ENCODE data around the gene ZPBP. TPM values are rescaled to one million over a fixed set of nuclear protein-coding genes. Genes with fewer than 3 reads are reported as not detected.

Gene ZPBP
- total RNA-seq, 1 experiment from 2014 or later, result not detected

- H4K5ac ChIP-seq (ENCODE audit: insufficient read length, low read depth, low read length), result no peak overlapping the region
- H2BK20ac ChIP-seq (ENCODE audit: low read depth, low read length, poor library complexity, severe bottlenecking), result no peak overlapping the region
- Mint-ChIP-seq H3K9me3 (peaks cover 13 to 22% of the 10 kb centered on the region in 2 experiments), H3K4me1 (no peaks in the 10 kb centered on the region), H3K4me3 (no peak overlapping the region), H3K27me3 (ENCODE audit: low read depth) (no peaks in the 10 kb centered on the region), H3K36me3 (ENCODE audit: insufficient read depth in 1 of 3, low read depth in 3 of 3) (peaks cover 3 to 9% (median 5%) of the 10 kb centered on the region in 3 experiments), H3K27ac (no peak overlapping the region)
- no peak overlapping the region for H4K8ac ChIP-seq (replicated peaks; ENCODE audit: insufficient read length, low read depth, low read length)
- H4K20me1 ChIP-seq (ENCODE audit: control insufficient read depth, insufficient read depth, insufficient read length), result no peaks in the 10 kb centered on the region
- no peak overlapping the region for H3K27ac ChIP-seq (ENCODE audit: insufficient read length, low read depth, low read length)
- H3K27me3 ChIP-seq (ENCODE audit: insufficient read depth, low read length), result no peaks in the 10 kb centered on the region; the same call in 1 of the 2 replicates
- no peak overlapping the region for H2AK5ac ChIP-seq (ENCODE audit: insufficient read length, low read length)
- H2AFZ ChIP-seq (ENCODE audit: low read length), result no peak overlapping the region
- no peak overlapping the region for H3K14ac ChIP-seq (ENCODE audit: insufficient read depth, low read length)
- H3K9me3 ChIP-seq (ENCODE audit: control insufficient read depth, low read depth, low read length), result no peaks in the 10 kb centered on the region
- no peak overlapping the region for H4K91ac ChIP-seq (ENCODE audit: insufficient read length, low read depth, low read length)
- H2BK120ac ChIP-seq (ENCODE audit: low read depth, low read length, poor library complexity, severe bottlenecking), result no peak overlapping the region
- no peak overlapping the region for H3T11ph ChIP-seq (ENCODE audit: low read length)
- H3K4me2 ChIP-seq (ENCODE audit: insufficient read depth, insufficient read length, low read length), result no peak overlapping the region
- no peak overlapping the region for H3K18ac ChIP-seq (ENCODE audit: insufficient read length, low read depth, low read length)
- TF ChIP-seq CTCF (conservative IDR thresholded peaks at IDR 0.05), result no peak
- H3K56ac ChIP-seq (ENCODE audit: insufficient read length, low read depth, low read length), result no peak overlapping the region
- H3K4ac ChIP-seq (ENCODE audit: low read depth, low read length), result no peak overlapping the region
- no peaks in the 10 kb centered on the region for H3K23me2 ChIP-seq (ENCODE audit: insufficient read length, low read depth, low read length, poor library complexity, severe bottlenecking)
- no peak overlapping the region for H3K23ac ChIP-seq (ENCODE audit: insufficient read length, low read depth, low read length)
- no CpG with 5 or more reads among the region's 2 CpGs for WGBS (ENCODE audit: extremely low coverage, insufficient read length, low lambda C conversion rate)
- H3K4me1 ChIP-seq (ENCODE audit: insufficient read depth, low read length), result no peaks in the 10 kb centered on the region
- no peaks in the 10 kb centered on the region for H3K79me2 ChIP-seq (ENCODE audit: insufficient read depth, low read length)
- H3K9ac ChIP-seq (ENCODE audit: extremely low read depth, insufficient read length, low read length), result no peak overlapping the region
- H2BK5ac ChIP-seq (ENCODE audit: insufficient read length, low read length), result no peak overlapping the region
- H2BK12ac ChIP-seq (ENCODE audit: insufficient read length, low read depth, low read length), result no peak overlapping the region
- H3K79me1 ChIP-seq (ENCODE audit: insufficient read depth, low read depth, low read length, poor library complexity, severe bottlenecking), result no peaks in the 10 kb centered on the region
- DNase-seq, result no peak
- H2BK15ac ChIP-seq (ENCODE audit: low read depth, low read length), result no peak overlapping the region
Measured at GRCh38 chr7:49937608-49938007, 155.4 kb downstream of the ZPBP start.

Data from H9 (cell line).